Memory B cell (primary cell): ENCODE measurements around the gene LTO1.

Experiments used
- ATAC-seq: fragments of 150-1000 bp; cut with Tn5 transposase; 2 replicates; pipeline ENCODE4 v1.10.0; 2021; ENCODE audit warnings: low read depth, mild to moderate bottlenecking, moderate library complexity
- DNase-seq, 2 donors: peaks; one replicate each; pipeline ENCODE4 v3.0.0; 2022; ENCODE audit warnings: low spot score in 2 of 2
- H3K27ac Mint-ChIP-seq: one replicate; pipeline ENCODE4 v1.8.0; 2022; ENCODE audit warnings: mild to moderate bottlenecking, moderate library complexity, mixed read lengths
- H3K27me3 Mint-ChIP-seq: one replicate; pipeline ENCODE4 v1.8.0; 2022; ENCODE audit warnings: mixed read lengths
- H3K36me3 Mint-ChIP-seq: one replicate; pipeline ENCODE4 v1.8.0; 2022; ENCODE audit warnings: mild to moderate bottlenecking, mixed read lengths
- H3K4me1 Mint-ChIP-seq: one replicate; pipeline ENCODE4 v1.8.0; 2022; ENCODE audit warnings: mixed read lengths
- H3K4me3 Mint-ChIP-seq: one replicate; pipeline ENCODE4 v1.8.0; 2022; ENCODE audit warnings: mild to moderate bottlenecking, moderate library complexity, mixed read lengths
- H3K9me3 Mint-ChIP-seq: one replicate; pipeline ENCODE4 v1.8.0; 2022; ENCODE audit warnings: mixed read lengths

LTO1 gene

GRCh38 chr11:69662021-69662698 is 13.0 kb downstream of the LTO1 start:
- H3K36me3 Mint-ChIP-seq = peaks cover 4% of the 10 kb centered on the region
- H3K27ac Mint-ChIP-seq = no peak overlapping the region
- ATAC-seq (no peak), DNase-seq (no peak)
- H3K27me3 Mint-ChIP-seq = no peaks in the 10 kb centered on the region
- H3K4me1 Mint-ChIP-seq = no peaks in the 10 kb centered on the region
- no peak overlapping the region for H3K4me3 Mint-ChIP-seq
- no peaks in the 10 kb centered on the region for H3K9me3 Mint-ChIP-seq

DNA sequence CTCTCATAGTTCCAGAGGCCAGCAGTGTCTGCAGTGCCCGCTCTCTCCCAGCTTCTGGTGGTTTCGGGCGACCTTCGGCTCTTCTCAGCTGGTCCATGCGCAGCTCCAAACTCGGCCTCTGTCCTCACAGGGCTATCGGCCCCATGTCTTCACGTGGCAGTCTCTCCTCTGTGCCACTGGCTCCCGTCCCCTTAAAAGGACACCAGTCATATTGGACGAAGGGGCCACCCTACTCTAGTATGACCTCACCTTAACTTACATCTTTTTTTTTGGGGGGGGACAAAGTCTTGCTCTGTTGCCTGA is 13.8 kb downstream of the LTO1 start:
- no peak overlapping the region for H3K27ac Mint-ChIP-seq
- H3K27me3 Mint-ChIP-seq = no peaks in the 10 kb centered on the region
- ATAC-seq (no peak), DNase-seq (no peak)
- H3K4me1 Mint-ChIP-seq = no peaks in the 10 kb centered on the region
- no peak overlapping the region for H3K4me3 Mint-ChIP-seq
- no peaks in the 10 kb centered on the region for H3K9me3 Mint-ChIP-seq
- H3K36me3 Mint-ChIP-seq = peaks cover 4% of the 10 kb centered on the region

- Mint-ChIP-seq H3K27ac (no peak overlapping the region), H3K9me3 (no peaks in the 10 kb centered on the region), H3K27me3 (no peaks in the 10 kb centered on the region), H3K4me1 (no peaks in the 10 kb centered on the region), H3K36me3 (peaks cover 4% of the 10 kb centered on the region), H3K4me3 (no peak overlapping the region)
- no peak for DNase-seq
- ATAC-seq = no peak
These were observed 15.1 kb downstream of the LTO1 start for GRCh38 chr11:69660001-69660500.

- no peak for DNase-seq
These were observed 15.6 kb downstream of the LTO1 start for GRCh38 chr11:69659591-69659990.

GRCh38 chr11:69658626-69659450 is 16.3 kb downstream of the LTO1 start:
- no peak overlapping the region for H3K27ac Mint-ChIP-seq
- H3K4me1 Mint-ChIP-seq = no peaks in the 10 kb centered on the region
- ATAC-seq (no peak), DNase-seq (no peak)
- no peak overlapping the region for H3K4me3 Mint-ChIP-seq
- no peaks in the 10 kb centered on the region for H3K9me3 Mint-ChIP-seq
- no peaks in the 10 kb centered on the region for H3K27me3 Mint-ChIP-seq
- peaks cover 2% of the 10 kb centered on the region for H3K36me3 Mint-ChIP-seq

More at GRCh38 chr11:69659591-69659990, 15.6 kb downstream of the LTO1 start:
- Mint-ChIP-seq H3K4me3 (no peak overlapping the region), H3K4me1 (no peaks in the 10 kb centered on the region), H3K9me3 (no peaks in the 10 kb centered on the region), H3K36me3 (peaks cover 2% of the 10 kb centered on the region), H3K27ac (no peak overlapping the region), H3K27me3 (no peaks in the 10 kb centered on the region)
- ATAC-seq = no peak

GRCh38 chr11:69657911-69658625 is 17.1 kb downstream of the LTO1 start:
- ATAC-seq (no peak), DNase-seq (no peak)
- H3K36me3 Mint-ChIP-seq = peaks cover 2% of the 10 kb centered on the region
- no peaks in the 10 kb centered on the region for H3K27me3 Mint-ChIP-seq
- no peak overlapping the region for H3K27ac Mint-ChIP-seq
- no peaks in the 10 kb centered on the region for H3K4me1 Mint-ChIP-seq
- H3K9me3 Mint-ChIP-seq = no peaks in the 10 kb centered on the region
- H3K4me3 Mint-ChIP-seq = no peak overlapping the region

DNA sequence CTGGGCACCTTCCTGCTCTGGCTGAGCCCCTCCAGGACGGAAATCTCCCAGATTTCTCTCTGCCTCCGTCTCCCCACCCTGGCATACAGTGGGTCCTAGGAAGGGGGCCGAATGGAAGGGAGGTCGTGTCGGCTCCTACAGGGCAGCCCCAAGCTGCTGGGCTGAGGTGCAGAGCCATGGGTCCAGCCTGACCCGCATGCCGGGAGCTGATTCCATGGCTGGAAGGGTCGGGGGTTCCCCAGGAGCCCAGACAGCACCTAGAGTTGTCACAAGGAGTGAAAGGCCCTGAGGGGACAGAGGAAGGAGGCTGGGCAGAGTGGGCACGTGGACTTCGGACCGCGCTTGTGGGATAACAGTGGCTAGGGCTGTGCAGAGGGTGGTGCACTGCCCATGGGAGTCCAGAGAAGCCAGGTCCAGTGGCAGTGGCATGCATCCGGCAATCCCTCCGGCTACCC is 17.7 kb downstream of the LTO1 start:
- Mint-ChIP-seq H3K4me3 (no peak overlapping the region), H3K27me3 (no peaks in the 10 kb centered on the region), H3K27ac (peak overlapping the region; percentile 52), H3K4me1 (no peaks in the 10 kb centered on the region), H3K36me3 (peaks cover 2% of the 10 kb centered on the region), H3K9me3 (no peaks in the 10 kb centered on the region)
- DNase-seq = no peak
- no peak for ATAC-seq

DNA sequence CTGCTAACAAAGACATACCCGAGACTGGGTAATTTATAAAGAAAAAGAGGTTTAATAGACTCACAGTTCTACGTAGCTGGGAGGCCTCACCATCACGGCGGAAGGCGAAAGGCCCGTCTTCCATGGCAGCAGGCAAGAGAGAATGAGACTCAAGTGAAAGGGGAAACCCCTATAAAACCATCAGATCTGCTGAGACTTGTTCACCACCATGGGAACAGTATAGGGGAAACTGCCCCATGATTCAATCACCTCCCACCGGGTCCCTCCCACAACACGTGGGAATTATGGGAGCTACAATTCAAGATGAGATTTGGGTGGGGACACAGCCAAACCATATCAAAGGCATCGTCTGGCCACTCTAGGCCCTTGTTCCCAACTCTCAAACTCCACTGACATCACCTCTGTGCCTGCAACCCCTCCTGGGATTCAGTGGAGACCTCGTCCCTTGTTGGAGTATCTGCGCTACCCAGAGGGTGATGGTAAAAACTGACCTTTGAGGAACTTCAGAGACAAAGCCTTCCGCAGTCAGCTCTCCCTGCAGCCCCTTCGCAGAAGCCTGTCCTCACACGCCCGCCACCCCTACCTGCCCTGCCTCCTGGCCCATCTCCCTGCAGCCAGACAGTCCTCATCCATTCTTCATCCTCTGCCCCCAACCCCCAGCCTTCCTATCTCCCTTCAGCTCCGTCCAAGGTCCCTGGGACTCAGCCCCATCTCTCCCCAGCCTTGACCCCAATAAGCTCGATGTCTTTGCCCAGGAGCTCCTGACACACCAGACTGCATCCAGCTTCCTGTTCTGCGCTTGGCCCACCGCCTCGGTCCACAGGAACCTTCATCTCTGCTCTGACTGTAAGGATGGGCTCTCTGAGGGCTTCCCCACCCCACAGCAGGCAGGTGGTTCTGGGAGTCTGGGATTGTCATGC is 18.4 kb downstream of the LTO1 start:
- no peaks in the 10 kb centered on the region for H3K4me1 Mint-ChIP-seq
- ATAC-seq = no peak
- peak overlapping the region; percentile 52 for H3K27ac Mint-ChIP-seq
- no peak for DNase-seq
- H3K27me3 Mint-ChIP-seq = no peaks in the 10 kb centered on the region
- peaks cover 2% of the 10 kb centered on the region for H3K36me3 Mint-ChIP-seq
- H3K9me3 Mint-ChIP-seq = no peaks in the 10 kb centered on the region
- H3K4me3 Mint-ChIP-seq = no peak overlapping the region

- no peak for DNase-seq
- Mint-ChIP-seq H3K36me3 (peaks cover 2% of the 10 kb centered on the region), H3K4me3 (no peak overlapping the region), H3K9me3 (no peaks in the 10 kb centered on the region), H3K27ac (no peak overlapping the region), H3K4me1 (no peaks in the 10 kb centered on the region), H3K27me3 (no peaks in the 10 kb centered on the region)
- ATAC-seq = no peak
These were observed 19.4 kb downstream of the LTO1 start for GRCh38 chr11:69655479-69656428.

DNA sequence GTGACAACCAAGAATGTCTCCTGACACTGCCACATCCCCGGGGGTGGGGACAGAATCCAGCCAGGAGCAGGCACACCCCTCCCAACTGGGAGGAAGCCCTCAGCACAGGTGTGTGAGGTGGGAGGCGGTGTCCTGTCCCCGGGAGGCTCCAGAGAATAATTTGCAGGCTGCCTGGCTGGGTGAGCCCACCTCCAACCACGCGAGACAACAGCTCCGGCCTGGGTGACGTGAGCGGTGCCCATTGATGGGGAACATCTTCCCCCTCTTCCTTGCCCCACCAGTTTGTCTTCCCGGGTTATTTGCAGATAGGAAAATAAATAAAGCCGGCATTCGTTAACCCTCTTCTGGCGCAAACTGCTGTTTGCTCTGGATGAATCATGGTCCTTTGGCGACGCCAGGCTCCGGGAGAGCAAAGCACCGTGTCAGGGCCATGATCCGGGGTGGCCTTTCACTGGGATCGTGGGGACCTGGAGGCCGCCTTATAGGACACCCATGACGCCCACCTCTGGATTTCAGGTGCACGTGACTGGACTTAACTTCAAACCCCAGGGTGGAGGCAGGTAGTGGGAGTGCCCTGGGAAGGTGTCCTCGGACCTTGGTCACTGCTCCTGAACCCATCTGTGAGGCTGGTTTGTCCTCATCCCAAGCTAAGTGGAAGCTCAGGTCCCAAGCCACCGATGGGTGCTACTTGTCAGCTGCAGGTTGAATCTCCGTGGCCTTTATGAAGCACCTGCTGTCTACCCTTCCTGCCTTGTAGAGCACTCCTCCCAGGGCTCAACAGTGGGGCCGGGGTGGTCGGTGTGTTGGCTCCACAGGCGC is 20.3 kb downstream of the LTO1 start:
- no peak for DNase-seq
- no peak for ATAC-seq
- no peak overlapping the region for H3K4me3 Mint-ChIP-seq
- H3K4me1 Mint-ChIP-seq = no peaks in the 10 kb centered on the region
- no peaks in the 10 kb centered on the region for H3K36me3 Mint-ChIP-seq
- no peaks in the 10 kb centered on the region for H3K9me3 Mint-ChIP-seq
- H3K27me3 Mint-ChIP-seq = no peaks in the 10 kb centered on the region
- no peak overlapping the region for H3K27ac Mint-ChIP-seq

GRCh38 chr11:69654001-69654659 is 21.0 kb downstream of the LTO1 start:
- Mint-ChIP-seq H3K4me3 (no peak overlapping the region), H3K36me3 (no peaks in the 10 kb centered on the region), H3K27me3 (no peaks in the 10 kb centered on the region), H3K27ac (no peak overlapping the region), H3K9me3 (no peaks in the 10 kb centered on the region), H3K4me1 (no peaks in the 10 kb centered on the region)
- DNase-seq (no peak), ATAC-seq (no peak)
